Measurements from ENCODE around the gene ROM1.
"Not testable (repeated sequence)": the region's sequence is repeated elsewhere in the genome, so short reads cannot be mapped to it uniquely, and the experiment has no call there.

Gene ROM1

DNA sequence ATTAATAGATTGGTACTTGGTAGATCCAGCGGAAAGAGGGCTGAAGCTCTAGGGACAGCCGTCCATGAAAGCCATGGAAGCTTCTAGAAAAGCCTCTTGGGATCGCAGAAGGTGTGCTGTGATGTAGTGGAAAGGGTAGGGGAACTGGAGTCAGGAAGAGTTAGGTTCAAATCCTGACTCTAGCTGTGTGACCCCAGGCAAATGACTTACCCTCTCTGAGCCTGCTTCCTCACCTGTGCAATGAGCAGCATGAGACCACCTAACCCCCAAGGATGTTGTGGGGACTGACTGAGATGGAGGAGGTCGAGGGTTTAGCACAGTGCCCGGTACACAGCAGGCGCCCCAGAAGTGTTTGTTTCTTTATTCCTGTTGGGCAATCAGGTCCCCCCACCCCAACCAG, 2.7 kb upstream of the ROM1 start:
- DNase-seq (ENCODE audit: low read depth): no peak

DNA sequence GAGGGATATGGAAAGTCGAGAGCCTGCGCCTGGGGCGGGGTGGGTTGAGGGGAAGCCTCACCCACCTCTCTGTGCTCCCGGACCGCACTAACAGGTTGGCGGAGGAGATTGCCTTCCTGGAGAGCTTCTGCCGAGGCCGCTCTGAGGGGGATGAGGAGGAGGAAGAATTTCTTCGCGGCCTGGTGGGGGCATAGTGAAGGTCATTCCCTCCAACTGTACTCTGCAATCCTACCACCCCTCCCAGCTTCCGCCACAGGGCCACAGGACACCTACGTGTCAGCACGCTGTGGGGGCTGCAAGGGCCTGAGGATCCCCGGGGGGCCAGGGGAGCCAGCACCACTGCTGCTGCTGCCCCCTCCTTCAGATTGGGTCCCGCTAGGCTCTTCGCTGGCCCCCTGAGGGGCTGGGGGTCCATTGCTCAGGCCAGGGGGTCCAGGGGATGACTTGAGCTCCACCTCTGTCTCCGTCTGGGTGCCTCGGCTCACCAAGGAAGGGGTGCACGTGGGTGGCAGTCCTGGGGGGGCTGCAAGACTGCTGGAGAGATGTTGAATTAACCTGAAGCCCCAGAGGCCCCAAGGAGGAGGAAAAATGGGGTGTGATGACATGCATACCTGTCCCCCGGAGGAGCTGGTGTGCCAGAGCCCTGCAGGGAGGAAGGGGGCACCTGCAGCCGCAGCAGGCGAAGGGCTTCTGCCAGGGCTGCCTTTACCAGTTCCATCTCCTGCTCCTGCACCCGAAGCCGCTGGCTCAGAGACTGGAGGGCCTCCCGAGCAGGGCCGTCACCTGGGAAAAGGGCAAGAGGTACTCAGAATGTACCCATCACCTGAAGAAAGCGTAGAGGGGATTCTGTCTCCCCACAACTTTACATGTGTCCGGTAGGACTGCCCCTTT, 2.0 kb upstream of the ROM1 start:
- no peak for DNase-seq (ENCODE audit: low read depth)

DNA sequence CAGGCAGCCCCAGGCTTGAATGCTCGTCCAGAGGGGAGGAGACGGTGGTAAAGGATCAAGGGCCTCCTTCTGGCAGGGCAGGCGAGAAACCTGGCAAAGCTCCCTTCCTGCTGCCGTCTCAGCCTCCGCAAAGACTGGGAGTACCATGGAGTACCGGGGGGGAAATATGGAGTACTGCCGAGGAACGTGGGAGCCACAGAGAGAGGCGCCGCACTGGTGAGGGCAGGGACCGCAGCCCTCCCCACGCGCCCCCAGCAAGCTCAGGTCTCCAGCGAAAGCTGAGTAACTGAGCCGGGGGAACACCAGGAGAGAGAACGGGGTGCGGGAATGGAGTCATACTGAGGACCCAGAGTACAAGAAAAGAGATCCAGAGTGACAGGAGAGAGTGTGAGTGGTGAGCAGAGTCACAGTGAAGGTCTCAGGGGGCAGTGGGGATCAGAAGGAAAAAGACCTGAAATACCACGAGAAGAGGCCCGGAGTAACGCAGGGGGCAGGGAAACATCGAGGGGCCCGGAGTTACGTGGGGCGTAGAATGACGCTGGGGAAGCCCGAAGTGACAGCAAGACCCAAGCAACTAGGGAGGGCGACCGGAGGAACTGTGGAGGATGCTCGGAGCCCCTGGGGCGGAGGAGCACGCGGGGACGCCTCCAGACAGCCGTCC, 1.2 kb upstream of the ROM1 start:
- peak; percentile 40 for DNase-seq (ENCODE audit: low read depth)

DNA sequence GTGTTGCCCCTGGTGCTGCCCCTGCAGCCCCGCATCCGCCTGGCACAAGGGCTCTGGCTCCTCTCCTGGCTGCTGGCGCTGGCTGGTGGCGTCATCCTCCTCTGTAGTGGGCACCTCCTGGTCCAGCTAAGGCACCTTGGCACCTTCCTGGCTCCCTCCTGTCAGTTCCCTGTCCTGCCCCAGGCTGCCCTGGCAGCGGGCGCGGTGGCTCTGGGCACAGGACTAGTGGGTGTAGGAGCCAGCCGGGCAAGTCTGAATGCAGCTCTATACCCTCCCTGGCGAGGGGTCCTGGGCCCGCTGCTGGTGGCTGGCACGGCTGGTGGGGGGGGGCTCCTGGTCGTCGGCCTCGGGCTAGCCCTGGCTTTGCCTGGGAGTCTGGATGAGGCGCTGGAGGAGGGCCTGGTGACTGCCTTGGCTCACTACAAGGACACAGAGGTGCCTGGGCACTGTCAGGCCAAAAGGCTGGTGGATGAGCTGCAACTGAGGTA, 278 bp downstream of the ROM1 start:
- no peak for DNase-seq (ENCODE audit: low read depth)

DNA sequence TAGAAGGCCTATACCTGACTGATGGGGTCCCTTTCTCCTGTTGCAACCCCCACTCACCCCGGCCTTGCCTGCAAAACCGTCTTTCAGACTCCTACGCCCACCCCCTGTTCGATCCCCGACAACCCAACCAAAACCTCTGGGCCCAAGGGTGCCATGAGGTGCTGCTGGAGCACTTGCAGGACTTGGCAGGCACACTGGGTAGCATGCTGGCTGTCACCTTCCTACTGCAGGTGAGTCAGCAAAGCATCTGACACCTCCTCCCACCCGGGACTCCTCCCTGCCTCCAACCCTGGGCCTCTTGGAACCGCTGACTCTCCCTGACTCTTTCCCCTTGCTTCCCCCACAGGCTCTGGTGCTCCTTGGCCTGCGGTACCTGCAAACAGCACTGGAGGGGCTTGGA, 1.2 kb downstream of the ROM1 start:
- peak; percentile 52 for DNase-seq (ENCODE audit: low read depth)

DNA sequence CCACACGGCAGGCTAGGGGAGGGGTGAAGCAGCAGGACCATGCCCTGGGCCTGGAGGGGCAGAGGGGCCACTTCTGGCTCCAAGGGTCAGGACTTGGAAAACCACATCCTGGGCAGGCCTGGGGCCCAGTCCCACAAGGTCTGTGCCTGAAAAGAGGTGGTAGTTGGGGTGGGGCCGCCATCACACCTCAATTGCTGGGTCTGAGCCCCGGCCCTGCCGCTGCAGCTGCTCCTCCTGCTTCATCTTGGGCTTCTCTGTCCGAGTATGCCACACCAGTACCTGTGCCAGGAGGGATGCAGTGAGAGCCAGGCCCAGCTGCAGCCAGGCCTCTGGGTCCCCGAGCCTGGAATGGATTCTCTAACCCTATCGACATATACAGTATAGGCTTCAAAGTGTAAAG, 2.5 kb downstream of the ROM1 start:
- DNase-seq (ENCODE audit: low read depth): no peak

DNA sequence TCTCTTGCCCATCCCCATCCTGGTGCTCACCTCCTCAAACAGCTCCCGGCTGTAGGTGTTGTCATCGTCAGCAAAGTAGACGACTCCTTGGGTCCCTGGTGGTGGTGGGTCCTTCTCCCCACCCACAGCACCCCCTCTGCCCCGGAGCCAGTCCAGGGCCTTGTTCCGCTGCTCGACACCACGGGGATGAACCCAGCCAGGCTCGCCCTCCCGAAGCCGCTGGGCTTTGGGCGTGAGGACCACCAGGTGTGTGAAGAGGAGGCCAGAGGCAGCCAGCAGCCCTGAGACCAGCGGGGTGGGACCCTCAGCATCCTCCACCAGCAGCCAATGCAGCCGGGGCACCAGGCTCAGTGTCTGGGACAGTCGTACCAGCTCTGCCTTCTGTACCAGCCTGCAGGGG, 3.9 kb downstream of the ROM1 start:
- DNase-seq (ENCODE audit: low read depth): not testable (repeated sequence)

DNA sequence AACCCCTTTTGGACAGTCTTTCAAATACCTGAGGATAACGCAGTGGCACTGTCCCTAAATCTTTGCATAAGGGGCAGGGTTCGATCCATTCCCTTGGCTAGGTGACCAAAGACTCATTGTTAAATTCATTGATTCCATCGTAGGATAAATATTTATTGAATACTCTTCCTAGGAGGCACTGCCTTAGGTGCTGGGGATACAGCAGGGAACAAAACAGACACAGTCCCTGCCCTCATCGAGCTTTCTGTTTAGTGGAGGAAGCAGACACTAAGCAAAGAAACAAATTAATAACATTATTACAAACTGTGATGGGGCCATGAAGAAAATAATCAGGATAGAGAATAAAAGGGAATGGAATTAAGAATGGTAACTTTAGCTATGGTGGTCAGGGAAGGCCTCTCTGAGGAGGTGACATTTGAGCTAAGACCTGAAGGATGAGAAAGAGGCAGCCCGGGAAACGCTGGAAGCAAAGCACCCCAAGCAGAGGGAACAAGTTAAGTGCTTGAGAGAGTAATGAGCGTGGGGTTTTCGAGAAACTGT, 8.0 kb downstream of the ROM1 start:
- DNase-seq (ENCODE audit: low read depth): no peak

DNA sequence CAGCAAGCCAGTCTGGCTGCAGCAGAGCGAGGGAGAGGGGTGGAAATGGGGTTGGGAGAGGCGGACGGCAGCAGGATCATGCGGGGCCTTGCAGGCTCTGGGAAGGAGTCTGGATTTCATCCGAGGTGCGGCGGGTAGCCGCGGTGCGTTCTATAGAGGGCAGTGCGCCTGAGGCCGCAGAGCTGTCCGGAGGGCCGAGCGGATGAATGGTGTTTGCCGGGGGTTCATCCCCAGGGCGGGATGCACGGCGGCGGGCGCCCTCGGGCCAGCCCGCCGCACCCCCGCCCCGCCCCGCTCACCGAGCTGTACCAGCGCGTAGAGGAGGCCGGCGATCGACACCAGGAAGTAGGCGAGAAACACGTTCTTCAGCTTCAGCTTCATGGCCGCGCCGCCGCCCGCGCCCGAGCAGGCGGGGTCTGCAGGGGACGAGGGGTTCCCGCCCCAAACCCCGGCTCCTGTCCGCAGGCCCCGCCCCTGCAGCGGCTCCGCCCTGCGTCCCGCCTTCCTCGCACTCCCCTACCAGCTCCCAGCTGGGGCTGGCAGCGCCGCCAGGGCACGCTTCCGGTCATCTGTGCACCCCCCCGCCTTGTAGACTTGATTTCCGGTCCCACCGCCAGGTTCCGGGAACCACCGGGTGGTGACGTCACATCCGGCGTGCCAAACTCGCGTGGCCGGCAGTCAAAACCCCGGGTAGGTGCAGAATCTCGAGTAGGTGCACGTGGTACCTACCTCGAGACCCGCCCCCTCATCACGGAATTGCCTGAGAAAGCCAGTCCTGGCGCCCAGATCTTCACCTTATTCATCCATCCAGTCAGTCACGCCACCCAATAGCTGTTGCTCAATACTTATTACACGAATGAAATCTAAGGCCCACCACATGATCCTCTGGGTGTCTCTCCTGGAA, 8.8 kb downstream of the ROM1 start, which contains the start of gene B3GAT3:
Gene B3GAT3 (minus strand): TSS at position 420 of the 904 bp plus-strand sequence. CDS start 39 bp downstream, at position 381.
- DNase-seq (ENCODE audit: low read depth): peak; percentile 95

DNA sequence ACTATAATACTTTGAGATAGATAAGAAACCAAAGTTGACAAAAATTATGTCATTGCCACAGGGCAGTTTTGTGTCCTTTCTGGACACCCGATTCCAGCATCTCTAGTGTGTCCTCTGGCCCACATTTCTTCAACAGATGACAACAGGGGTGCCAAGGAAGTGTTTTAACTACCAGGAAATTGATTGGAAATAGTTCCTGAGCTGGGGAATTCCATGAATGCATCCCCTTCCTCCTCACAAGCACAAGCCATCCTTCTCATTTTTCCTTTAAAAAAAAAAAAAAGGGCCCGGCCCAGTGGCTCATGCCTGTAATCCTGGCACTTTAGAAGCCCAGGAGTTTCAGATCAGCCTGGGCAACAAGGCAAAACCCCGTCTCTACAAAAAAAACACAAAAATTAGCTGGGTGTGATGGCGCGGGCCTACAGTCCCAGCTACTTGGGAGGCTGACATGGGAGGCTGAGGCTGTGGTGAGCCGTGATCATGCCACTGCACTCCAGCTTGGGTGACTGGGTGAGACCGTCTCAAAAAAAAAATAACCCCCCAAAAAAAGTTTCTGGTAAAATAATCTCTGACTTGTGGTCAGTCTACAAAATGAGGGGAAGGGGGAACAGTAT, 9.5 kb downstream of the ROM1 start:
- no peak for DNase-seq (ENCODE audit: low read depth)

DNA sequence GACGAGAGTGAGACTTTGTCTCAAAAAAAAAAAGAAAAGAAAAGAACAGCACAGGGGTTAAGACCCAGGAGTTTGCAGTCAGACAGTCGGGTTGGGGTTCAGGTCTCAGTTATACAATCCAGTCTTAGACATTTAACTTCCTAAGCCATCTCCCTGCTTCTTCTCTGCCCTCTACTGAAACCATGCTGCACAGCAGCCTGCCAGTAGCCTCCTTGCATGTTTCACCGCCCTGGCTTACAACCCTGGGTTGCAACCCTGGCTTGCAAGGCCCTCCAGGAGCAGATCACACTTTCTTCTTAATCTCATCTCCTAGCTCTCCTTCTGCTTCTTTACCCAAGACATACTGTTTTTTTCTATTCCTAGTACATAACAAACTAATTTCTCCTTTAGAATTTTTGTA, 14.7 kb downstream of the ROM1 start:
- DNase-seq (ENCODE audit: low read depth): no peak

DNA sequence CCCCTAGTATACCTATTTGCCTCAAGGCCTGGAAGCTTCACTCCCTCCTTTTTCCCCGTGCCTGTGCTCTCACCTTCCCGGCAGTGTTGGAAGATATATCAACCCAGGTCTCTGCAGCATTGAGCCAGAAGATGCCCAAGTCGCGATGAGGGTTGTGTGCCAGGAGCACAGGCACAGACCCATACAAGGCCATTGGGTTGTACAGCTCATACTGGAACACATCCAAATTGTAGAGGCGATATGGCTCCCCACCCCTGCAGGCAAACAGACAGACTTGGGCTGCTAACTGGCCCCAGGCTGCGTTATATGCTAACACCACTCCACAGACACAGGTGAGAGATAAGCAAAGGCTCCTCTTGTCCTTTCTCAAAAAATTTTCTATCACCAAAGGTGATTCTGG, 19.4 kb downstream of the ROM1 start:
- DNase-seq (ENCODE audit: low read depth): no peak

DNA sequence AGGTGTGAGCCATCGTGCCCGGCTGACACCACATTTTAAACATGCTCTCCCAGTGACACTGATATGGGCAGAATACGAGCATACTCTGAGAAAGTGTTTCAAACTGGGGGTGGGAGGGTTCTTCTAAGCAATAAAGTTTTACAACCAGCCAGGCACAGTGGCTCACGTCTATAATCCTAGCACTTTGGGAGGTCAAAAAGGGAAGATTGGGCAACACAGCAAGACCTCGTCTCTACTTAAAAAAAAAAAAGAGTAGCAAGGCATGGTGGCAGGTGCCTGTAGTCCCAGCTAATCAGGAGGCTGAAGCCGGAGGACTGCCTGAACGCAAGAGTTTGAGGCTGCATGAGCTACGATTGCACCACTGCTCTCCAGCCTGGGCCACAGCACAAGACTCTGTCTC, 31.2 kb downstream of the ROM1 start:
- DNase-seq (ENCODE audit: low read depth): no peak

DNA sequence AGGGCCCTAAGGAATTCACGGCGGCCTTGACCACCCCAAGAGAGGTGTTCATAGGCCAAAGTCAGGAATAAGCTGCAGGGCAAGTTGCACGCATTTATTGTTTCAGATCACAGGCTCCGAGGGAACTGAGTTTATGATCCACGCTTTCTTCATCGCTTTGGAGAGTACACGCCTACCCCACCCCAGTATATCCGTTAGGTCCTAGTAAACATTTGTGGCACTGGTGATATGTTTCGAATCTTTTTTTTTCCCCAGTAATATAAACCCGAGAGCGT, 32.6 kb downstream of the ROM1 start:
- no peak for DNase-seq (ENCODE audit: low read depth)

DNA sequence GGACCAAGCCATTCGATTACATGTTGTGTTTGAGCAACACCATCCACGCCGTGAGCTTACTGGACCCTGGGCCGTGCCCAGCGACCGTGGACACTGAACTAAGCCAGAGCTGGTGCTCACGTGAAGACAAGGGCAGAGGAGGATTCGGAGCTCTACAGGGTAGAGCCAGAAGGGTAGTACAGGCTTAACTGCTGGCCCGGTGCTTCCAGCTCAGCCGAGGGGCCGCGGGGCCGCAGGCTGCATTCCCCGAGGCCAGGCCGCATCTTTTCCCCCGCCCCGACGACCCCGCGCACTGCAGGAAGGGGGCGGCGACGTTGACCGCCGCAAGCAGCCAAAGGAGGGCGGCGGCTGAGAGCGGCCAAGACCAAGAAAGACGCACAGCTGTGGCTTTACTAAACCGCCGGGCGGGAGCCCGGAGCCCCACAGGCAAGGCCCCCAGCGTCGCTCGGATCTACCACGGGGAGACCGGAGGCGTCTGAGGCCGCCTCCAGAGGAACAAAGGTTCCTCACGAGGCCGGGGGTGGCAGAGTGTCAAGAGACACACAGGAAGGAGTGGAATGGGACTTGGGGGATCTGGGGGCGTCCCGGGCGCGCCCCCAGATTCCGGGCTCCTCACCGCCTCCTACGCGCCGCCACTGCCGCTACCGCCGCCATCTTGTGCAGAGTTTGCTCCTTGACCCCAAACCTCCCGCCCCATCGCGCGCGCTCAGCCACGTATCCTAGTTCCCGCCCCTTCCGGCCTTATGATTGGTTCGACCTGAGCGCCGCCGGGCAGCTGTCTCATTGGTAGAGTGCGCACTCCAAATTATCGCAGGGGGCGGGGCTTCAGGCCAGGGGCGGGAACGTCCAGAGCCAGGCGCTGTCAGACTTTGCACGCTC, 33.1 kb downstream of the ROM1 start, which contains the start of gene GANAB:
Gene GANAB (minus strand): TSS at position 668 of the 879 bp plus-strand sequence. CDS start 14 bp downstream, at position 654.
- DNase-seq (ENCODE audit: low read depth): peak; percentile 99

DNA sequence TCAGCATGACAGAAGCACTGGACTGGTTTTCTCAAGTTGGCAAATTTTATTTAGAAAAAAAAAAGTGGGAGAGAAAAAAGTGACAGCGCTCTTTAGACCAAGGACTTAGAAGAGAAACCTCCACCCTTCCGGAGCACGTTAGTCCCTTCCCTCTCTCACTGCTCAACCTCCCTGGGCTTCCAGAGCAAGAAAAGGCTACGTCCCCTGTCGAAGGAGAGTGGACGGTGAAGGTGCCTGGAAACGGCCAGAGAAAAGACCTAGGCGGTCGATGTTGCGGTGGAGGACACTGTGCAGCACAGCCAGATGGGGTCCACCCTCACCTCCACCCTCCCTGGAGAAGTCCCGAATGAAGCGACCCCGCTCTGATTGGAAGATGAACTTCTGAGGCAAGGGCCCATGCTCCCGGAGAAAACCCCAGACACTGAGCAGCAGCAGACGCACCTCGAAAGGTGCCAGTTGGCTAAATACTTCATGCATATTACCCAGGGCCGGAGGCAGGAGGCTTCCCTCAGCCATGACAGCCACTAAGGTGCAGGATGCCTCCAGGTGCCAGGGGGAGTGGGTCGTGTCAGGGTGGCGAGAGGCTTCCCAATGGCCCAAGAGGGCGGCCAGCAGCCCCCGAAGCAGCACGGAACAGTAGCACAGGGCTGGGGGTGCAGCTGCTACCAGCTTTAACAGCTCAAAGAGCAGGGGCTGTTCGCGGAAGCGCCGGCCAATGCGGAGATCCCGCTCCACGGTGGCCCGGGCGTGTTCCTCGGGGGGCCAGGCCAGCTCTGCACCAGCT, 34.0 kb downstream of the ROM1 start:
- DNase-seq (ENCODE audit: low read depth): no peak

DNA sequence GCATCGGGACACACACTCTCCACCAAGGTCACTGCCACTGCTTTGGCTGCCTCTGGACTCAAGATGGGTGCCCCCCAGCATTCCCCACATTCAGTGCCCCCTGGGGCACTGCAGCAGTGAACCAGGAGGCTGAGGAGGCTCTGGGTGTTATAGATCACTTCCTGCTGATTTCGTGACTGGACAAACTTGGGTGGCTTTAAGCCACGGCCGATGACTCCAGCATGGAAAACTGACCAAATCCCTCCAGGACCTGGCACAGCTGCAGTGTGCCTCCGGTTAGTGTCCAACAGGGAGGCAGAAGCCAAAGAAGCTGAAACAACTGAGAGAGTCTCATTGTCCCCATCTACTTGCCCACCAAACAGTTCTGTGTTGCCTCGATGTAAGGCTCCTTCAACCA, 34.5 kb downstream of the ROM1 start:
- DNase-seq (ENCODE audit: low read depth): no peak

DNA sequence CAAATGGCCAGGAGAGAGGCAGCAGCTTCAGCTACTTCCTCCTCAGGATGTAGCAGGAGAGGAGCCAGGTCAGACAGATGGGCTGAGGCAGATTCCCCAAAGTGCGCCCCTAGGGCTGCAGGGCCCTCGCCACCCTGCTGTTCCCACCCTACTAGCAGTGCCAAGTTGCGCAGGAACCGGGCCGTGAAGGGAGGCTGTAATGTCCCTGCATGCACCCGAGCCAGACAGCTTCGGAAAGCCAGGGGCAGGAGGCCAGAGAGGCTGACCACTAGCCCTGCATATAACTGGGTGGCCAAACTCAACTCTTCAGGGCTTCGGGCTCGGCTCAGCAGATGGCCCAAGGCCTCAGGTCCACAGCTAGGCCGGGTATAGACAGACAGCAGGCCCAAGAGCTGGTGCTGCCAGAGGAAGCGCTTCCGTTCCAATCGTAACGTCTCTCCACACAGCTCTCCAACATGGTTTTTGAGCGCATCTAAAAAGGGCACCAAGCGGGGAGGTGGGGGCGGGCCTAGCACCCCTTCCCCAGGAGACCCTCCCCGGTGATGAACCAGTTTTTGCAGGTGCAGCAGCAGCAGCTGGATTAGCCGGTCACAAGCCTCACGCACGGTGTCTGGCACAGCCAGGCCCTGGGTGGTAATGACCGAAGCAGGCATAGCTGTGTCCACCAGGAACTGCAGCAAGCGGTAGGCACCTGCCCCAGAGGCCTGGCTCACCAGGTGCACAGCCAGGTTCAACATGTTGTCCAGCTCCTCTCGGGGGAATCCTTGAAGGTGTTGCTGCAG, 35.3 kb downstream of the ROM1 start:
- DNase-seq (ENCODE audit: low read depth): no peak

DNA sequence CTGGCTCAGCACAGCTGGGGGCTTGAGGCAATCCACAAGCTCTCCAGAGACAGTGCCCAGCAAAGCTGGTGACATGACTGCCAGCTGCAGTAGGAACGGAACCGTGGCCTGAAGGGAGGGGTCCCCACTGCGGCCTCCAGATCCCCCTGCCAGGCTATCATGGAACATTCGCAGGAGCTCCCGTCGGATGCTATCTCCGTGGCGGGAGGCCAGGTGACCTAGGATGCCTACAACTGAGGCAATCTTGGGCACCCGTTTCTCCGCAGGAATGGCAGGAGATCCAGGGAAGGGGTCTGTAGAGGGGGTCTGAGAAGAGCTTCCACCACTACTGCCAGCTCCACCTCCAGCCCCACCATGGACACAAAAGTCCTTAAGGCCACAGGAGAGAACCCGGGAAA, 35.9 kb downstream of the ROM1 start:
- no peak for DNase-seq (ENCODE audit: low read depth)

All from activated T-cell treated with anti-CD3 and anti-CD28 coated beads for 48 hours (primary cell).